SK-MEL-5 (cell line): ENCODE data around the gene CDC40. TPM values are rescaled to one million over a fixed set of nuclear protein-coding genes. Genes with fewer than 3 reads are reported as not detected.

Experiments
- DNase-seq: peaks from one replicate; pipeline ENCODE4 v3.0.0-alpha.2; 2016; ENCODE audit warnings: low read depth, low spot score
- in situ Hi-C: cut with HindIII; loops from 2 replicates; pipeline ENCODE4 v1.10.0; 2016; ENCODE audit warnings: low sequenced_read_pairs, high pct_unique_total_duplicates, low pct_unique_long_range_greater_than_20kb
- polyA plus RNA-seq, 2 experiments: library from polyadenylated mRNA; depleted of rRNA; stranded (reverse); fragments of >200 nt; gene quantifications; 2 replicates each; pipeline ENCODE4 v1.2.3, GENCODE V29; 2015
- total RNA-seq: library from RNA; depleted of rRNA; stranded (reverse); fragments of >200 nt; shearing (Covaris generic); gene quantifications from 2 replicates; pipeline ENCODE4 v1.2.3, GENCODE V29; 2014; rRNA removed

The CDC40 gene
- total RNA-seq, result 19.5 and 19.9 TPM in 2 replicates
- 10.4 and 13.5 TPM in 2 replicates for polyA plus RNA-seq (2015; cell fraction: cytosol; rRNA removed)
- polyA plus RNA-seq (2015; cell fraction: nucleus; rRNA removed), result 9.1 and 11.3 TPM in 2 replicates

DNA sequence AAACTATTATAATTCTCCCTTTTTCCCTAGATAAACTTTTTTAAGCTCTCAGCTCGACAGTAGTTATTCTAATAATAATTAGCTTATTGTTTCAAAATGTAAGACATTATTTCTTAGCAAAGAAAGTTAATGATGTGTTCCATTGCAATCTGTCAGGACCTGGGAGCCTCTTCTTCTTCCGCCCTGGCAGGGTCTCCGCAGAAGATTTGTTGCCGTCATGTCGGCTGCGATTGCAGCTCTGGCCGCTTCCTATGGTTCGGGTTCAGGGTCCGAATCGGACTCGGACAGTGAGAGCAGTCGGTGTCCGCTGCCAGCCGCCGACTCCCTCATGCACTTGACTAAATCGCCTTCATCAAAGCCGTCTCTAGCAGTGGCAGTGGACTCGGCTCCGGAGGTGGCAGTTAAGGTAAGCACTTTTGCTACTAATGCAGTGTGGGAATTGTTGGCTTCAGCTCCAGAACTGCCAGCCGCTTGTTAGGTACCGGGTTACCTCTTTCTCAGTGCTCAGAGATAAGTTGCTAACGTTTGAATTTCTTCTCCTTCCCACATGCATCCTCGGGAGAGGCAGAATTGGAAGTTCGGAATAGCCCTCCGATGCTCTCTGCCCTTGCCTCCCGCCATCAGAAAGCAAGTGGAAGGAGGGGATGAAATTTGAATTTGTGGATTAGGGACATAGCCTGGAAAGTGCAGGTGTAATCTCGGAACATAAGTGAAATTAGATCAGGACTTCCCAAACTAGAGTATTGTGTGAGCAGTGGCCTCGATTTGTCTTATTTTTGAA, at the start of gene CDC40:
Gene CDC40 (plus strand): TSS at position 200 of the 781 bp plus-strand sequence. CDS start 18 bp downstream, at position 218.
- DNase-seq, result no peak

DNA sequence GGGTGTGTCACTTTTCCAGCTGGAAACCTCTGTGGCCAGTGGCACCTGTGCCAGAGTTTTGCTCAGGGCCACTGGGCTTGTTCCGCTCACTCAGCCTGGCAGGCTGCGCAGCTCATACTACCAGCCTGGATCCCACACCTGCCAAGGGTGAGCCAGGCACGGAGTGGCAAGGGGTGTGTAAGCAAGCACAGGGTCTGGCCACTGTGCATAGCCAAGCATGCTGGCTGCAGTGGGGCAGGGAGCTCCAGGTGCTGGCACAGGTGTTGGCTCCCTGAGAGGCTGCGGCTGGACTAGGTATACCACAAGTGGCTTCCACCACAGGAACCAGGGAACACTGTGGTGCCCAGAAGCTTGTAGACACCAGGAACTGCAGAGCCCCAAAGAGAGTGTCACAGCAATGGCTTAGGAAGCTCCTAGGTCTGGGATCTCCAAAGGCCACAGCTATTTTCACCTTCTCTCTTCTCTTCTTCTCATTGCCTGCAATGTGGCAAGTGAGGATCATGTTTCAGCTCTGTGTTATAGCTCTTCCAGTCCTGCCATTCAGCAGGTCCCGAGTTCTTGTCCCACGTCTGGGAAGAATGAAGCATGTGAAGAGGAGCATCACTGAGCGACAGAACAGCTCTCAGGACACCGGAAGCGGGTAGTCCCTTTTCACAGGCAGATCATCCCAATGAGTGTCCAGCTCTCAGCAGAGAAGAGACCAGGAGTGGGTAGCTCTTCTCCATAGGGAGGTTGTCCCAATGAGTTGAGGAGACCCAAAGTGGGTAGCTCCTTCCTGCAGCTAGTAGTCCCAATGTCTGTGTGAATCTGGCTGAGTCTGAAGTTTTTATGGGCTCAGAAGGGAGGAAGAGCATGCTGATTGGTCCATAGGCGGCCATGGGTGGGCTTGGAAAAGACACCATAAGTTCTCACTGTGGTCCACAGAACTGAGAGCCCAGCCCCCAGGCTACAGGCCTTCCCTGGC, 42.0 kb upstream of the CDC40 start:
- DNase-seq, result no peak
- in situ Hi-C loops, result no loop called here

More for the DNA sequence above, at the start of gene CDC40:
- in situ Hi-C loops, result no loop called here

DNA sequence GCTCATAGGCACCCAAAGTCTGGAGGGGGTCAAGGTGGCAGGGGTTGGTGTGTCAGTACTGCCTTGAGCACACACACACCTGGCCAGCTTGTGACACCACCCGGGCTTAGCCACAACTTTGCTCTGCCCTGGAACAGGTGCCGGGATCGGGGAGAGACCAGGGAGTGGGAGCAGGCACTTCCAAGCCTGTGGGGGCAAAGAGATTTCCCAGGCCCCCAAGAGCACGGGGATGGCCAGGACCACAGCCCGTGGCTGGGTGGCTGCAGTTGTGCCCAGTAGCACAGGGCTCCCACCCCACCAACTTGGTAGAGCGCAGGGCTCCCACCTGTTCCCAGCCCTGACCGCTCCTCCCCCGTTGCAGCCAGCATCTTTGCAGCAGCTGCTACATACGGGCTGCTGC, 41.2 kb upstream of the CDC40 start:
- DNase-seq, result no peak
- in situ Hi-C loops, result no loop called here

DNA sequence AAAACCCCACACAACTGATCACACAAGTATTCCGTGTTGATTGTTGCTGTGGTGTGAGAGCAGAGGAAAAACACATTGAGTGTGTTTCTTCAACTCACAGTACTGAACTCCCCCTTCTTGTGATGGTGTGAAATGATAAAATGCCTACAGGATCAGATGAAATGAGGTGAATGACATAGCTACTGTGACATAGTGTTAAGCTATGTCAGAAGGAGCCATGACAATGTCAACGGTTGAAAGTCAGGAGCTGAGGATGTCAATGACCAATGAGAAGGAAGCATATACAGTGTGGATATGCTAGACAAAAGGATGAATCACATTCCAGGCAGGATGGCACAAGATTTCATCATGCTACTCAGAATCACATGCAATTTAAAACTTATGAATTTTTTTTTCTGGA, 39.6 kb upstream of the CDC40 start:
- no peak for DNase-seq
- in situ Hi-C loops, result no loop called here

DNA sequence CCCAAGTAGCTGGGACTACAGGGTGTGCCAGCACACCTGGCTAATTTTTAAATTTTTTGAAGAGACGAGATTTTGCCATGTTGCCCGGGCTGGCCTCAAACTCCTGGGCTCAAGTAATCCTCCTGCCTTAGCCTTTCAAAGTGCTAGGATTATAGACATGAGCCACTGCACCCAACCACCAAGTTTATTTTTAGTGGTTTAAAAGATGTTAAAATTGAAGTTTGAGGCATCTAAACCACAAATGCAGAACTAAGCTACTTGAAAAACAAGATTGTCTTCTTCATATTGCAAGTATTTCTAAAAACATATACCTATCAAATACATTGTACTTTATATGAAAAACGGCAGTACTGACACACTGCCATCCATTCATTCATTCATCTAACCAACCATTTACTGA, 32.4 kb upstream of the CDC40 start:
- in situ Hi-C loops, result no loop called here
- DNase-seq, result no peak

DNA sequence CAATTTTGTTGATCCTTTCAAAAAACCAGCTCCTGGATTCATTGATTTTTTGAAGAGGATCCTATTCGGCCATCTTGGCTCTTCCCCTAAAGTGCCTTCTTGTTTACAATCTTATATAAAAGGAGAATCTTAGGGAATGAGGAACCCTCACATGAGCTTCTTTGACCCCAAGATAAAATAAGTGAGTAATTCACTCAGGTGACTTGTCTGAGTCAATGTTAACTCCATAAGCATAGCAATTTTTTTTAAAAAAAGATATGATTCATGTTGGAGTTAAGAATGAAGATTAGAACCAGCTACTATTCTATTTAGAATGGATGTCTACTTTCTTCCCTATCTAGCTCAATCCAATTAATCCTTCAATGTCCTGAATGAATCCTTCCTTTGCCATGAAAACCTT, 21.7 kb upstream of the CDC40 start:
- in situ Hi-C loops, result no loop called here
- no peak for DNase-seq

DNA sequence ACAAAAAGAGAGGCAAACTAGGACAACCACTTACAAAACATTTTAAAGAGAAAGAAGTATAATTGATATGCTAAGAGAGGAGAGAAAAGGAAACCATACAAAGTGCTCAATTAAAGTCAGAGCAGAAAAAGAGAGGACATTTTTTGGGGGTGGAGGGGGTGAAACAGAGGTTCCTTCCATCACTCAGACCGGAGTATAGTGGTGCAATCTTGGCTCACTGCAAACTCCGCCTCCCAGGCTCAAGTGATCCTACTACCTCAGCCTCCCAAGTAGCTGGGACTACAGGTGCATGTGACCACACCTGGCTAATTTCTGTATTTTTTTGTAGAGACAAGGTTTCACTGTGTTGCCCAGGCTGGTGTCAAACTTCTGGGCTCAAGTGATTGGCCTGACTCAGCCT, 10.1 kb upstream of the CDC40 start:
- in situ Hi-C loops, result no loop called here
- DNase-seq, result no peak

DNA sequence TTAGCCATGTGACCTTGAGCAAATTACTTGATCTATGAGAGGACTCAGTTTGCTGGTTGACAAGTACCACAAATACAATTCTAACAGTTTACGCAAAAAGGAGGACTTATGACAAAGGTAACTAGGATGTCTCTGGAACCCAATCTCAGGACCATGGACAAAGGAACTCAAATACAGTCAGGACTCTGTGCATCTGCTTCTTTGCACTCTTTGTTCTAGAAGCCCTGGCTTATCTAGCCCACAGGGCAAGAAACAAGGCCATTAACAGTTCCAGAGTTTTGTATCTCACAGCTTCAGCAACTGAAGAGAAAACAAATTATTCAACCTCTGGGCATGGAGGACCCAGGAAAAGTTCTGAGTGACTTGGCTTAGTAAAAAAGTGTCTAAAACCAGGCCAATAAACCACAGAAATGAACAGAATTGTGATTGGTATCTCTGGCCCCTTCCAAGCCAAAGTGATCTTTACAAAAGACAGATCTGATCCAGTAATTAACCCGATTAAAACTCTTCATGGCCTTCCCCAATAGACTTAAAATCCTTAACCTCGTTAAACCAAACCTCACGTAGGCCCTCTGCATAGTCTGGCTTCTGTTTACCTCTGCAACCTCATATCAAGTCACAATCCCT, 6.6 kb upstream of the CDC40 start:
- DNase-seq, result peak; percentile 57
- in situ Hi-C loops, result no loop called here

DNA sequence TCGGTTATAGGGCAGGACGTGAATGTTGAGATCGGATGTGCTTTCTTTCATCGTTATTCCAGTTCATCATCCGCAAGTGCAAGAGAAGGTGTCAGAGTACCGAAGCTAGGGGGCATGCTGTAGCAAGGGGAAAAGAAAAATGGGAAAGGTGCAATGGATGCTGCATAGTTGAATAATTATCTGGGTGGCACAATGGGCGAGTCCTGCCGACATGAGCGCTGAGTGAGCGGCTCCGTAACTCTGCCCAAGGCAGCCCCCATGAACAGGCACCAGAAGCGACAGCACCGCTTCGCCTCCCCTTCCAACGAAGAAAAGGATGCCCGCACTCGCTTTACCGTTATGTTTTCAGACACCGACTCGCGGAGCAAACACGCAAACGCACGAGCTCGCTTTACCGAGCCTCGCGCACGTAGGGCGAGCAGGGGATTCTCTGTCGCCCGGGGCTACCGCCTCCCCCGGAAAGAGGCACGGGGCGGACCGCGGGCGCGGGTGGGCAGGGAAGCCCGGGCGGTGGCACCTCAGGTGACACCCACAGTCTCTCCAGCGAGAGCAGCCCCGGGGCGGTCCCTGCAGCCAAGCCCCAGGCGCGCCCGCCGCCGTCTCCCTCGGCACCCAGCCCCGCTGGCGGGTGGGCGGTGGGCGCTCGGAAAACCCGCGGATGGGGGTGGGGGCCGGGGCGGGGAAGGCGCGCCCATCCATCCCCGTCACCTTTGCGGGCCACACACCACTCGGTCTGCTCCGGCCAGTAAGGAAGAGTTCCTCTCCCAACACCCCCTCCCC, 1.4 kb upstream of the CDC40 start:
- in situ Hi-C loops, result no loop called here
- peak; percentile 72 for DNase-seq

DNA sequence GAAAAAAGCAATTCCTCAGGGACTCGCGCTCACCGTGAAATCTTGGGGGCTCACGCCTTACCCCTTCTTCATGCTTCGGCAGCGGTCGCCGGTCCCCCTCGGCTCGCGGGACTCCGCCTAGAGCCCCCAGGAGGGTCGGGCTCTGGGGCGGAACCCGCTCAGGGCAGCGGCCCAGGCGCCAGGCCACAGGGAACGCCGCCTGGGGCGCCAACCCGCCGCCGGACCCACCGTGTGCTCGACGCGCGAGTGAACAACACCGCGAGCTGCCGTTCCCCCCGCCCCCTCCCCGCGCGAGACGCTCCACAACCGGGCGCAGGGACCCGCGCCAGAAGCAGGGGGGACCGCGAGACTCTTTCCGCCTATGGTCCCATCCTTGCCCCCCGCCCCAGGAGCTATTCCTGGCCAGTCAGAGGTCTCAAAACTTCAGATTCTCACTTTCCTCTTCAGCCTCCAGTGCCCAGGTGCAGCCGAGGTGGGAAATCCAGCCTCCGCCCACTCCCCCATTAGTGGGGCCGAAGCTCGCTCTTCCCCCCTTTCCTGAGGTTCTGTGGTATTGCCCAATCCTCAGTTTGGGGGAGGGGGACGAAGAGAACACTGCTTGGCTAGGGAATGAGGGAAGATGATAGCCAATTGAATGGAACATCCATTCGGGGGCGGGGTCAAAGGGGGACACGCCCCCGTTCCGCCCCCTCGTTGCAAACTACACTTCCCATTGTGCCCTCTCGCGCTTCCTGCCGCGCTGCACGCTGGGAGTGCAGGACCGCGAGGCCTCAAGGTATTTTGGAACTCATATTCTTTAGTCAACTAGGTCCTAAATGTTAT, 610 bp upstream of the CDC40 start, which contains the start of gene WASF1:
Gene WASF1 (minus strand): TSS at position 265 of the 822 bp plus-strand sequence. CDS start 52,069 bp downstream, outside the sequence.
- peak; percentile 97 for DNase-seq
- in situ Hi-C loops, result no loop called here

DNA sequence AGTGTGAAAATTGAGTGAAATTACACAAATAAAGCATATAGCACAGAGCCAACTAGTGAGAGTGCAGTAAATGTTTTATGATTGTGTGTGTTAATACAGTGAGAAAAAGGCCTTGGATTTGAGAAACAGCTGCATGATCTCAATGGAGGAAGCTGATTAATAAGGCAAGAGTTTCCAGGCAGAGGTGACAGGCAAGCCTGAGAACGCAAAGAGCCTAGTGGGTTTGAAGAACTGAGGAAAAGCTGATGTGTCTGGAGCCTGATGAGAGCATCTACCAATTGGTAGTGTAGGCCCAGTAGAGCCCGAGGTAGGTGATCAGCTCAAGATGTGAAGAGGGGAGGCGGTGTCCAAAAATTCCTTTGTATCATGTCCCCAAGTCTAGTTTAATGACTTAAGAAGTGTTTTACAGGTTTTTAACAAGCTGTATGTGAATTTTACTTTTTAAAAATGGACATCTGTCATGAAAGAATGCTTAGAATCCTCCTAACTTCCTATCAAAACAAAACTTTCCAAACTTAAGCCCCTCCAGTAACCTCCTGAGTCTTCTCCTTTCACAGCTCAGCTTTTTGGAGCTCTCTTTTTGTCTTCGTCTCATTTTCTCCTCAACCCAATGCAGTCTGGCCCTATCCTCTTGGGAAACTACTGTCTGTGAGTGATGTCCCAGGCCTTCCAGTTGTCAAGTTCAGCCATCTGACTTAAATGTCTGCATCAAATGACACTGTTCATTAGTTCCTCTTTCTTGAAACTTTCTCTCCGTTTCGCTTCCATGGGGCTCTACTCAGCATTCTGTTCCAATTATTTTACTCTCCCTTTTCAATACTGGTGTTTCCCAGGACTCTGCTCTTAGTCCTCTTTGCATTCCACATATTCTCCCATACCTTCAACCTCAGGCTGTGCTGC, 1.2 kb downstream of the CDC40 start:
- no peak for DNase-seq
- in situ Hi-C loops, result no loop called here

DNA sequence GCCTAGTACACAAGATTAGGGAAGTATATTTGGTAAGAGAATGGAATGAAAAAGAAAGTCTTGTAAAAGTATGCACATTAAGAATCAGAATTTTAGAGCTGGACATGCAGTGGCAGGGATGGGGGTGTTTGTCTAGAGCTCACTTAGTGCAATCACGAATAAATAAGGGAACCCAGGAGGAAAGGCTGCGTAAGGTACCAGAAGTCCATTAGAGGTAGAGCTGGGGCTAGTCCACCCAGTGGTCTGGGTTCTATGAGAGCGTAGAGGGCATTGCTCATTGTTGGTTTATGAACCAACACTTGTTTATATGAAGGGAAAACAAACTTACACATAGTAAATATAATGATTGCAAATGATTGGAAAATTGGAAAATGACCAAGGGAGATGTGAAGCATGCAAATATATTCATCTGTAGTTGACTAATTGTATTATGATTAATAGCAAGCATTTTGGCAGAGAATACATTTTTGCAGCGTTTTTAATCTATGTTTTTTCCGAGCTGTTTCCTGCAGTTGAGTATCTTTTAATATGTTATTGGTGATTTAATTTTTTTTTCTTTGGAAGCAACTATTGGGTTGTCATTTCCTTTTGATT, 3.2 kb downstream of the CDC40 start:
- DNase-seq, result no peak
- in situ Hi-C loops, result no loop called here

DNA sequence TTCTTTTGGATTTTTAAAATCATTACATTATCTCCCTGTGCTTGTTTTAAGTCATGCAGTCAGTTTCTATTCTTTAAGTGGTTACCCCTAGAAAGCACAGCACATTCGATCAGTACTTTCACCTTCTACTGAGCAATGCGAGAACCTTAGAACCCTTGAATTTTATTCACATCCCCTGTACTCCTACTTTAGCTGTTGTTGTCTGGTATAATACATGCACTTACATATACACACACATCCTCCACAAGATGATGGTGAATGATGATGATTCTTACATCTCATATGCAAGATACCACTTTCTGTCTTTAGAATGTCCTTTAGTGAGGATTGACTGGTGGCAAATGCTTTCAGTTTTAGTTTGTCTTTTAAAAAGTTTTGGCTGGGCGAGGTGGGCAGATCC, 5.7 kb downstream of the CDC40 start:
- no peak for DNase-seq
- in situ Hi-C loops, result no loop called here

DNA sequence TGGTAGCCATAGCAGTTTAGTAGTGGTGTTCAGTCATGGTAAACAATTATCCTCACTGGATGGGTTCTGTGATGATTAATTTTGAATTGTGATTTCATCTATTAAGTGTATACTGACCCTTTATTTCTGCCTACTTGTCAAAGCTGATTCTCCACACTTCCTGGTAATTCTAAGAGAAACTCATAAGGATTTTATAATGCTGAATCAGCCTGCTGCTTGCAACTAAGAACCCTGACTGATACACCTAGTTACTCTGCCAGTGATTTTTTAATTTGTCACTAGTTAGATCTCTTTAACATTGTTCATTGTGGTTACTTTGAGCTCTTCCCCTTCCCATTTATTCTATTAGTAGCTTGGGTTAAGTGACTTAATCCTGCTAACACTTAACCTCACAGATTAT, 8.6 kb downstream of the CDC40 start:
- in situ Hi-C loops, result no loop called here
- DNase-seq, result no peak

DNA sequence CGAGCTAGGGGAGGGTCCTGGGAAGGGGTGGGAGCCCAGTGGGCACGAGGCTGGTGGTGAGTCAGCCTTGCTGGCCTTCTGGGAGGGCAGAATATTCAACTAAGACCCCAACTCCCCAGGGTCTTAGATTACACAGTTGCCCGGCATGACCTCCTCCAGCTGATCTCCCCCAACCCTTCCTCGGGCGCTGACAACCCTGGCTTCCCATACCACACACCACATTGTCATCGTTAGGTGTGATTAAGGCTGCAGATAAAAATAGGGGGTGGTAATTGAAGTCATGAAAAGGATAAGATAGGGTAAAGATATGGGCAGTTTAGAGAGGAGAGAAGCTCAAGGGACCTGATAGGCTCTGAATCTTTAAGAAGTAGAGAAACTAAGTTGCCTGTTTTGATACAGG, 10.5 kb downstream of the CDC40 start:
- no peak for DNase-seq
- in situ Hi-C loops, result no loop called here
